ENCODE results near the gene PIK3C2G.

DNA sequence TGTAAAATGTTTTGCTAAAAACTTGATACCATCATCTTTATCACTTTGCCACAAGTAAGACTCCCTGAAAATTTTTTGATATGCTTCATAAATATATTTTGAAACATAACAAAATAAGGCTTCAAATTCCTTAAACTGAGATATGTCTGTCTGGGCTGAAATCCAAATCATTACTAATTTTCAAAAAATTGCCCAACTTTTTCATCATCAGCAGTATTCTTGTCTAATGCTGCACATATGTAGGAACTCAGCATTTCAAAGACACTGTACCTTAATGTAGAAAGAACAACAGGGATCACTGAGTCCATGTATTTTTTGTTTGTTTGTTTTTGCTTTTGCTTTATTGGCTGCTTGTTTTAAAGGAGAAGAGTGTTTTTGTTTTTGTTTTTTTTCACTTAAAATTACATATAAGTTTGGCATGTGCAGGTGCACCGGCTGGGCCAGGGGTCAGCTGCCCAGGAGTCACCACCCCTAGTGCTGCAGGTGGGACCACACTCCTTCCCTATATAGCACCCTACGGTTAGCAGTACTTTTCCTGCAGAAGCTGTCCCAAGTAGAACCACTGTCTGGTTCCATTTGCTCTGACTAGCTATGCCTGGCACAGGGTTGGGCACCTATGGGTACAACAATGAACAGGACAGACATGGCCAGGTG lies 231.2 kb downstream of the PIK3C2G start:
- no peak for TF ChIP-seq CTCF (IDR thresholded peaks at IDR 0.05; ENCODE audit: borderline replicate concordance, extremely low read depth, low read length, poor library complexity, severe bottlenecking)
- TF ChIP-seq EZH2 (IDR thresholded peaks at IDR 0.05; ENCODE audit: borderline replicate concordance, low read depth, low read length, severe bottlenecking), result no peak

Data from DND-41 (cell line).